Measurements from ENCODE around the gene ITCH. TPM values are rescaled to one million over a fixed set of nuclear protein-coding genes. Genes with fewer than 3 reads are reported as not detected.

ITCH gene
- total RNA-seq, 1 experiment from 2014 or later: 68.3 TPM

- CTCF ChIA-PET: interaction anchor here (0.6 to 0.9 kb wide), 3 partner anchors 17 to 93 kb away, joined by 3 read pairs; no protein-coding TSS in a partner anchor
- TF ChIP-seq CTCF (IDR thresholded peaks at IDR 0.05; ENCODE audit: unreplicated experiment): no peak
- no peak for DNase-seq (ENCODE audit: unreplicated experiment)
These were observed 180.5 kb downstream of the ITCH start for GRCh38 chr20:34543463-34544056.

GRCh38 chr20:34544109-34544796, 181.2 kb downstream of the ITCH start:
- Mint-ChIP-seq H3K4me3 (ENCODE audit: unreplicated experiment) (no peak overlapping the region), H3K27ac (ENCODE audit: low read depth, unreplicated experiment) (no peak overlapping the region), H3K36me3 (ENCODE audit: insufficient read depth, unreplicated experiment) (peaks cover 38% of the 10 kb centered on the region), H3K27me3 (ENCODE audit: insufficient read depth, unreplicated experiment) (no peaks in the 10 kb centered on the region), H3K9me3 (ENCODE audit: unreplicated experiment) (no peaks in the 10 kb centered on the region), H3K4me1 (ENCODE audit: insufficient read depth, unreplicated experiment) (peaks cover 6% of the 10 kb centered on the region)
- BruUV-seq (replicated peaks): no TSS peak
- ChIA-PET CTCF (interaction anchor here (0.6 to 0.9 kb wide), 4 partner anchors 17 to 417 kb away, joined by 3 to 4 read pairs (median 3); no protein-coding TSS in a partner anchor), POLR2A (interaction anchor here (0.5 to 1.3 kb wide), 3 partner anchors 13 to 927 kb away, joined by 3 to 4 read pairs (median 3); no protein-coding TSS in a partner anchor)
- intact Hi-C loops (cut with micrococcal nuclease): no loop called here
- no peak for DNase-seq (ENCODE audit: unreplicated experiment)
- no peak for TF ChIP-seq CTCF (IDR thresholded peaks at IDR 0.05; ENCODE audit: unreplicated experiment)

More at GRCh38 chr20:34543463-34544056, 180.5 kb downstream of the ITCH start:
- Mint-ChIP-seq H3K9me3 (ENCODE audit: unreplicated experiment) (no peaks in the 10 kb centered on the region), H3K27me3 (ENCODE audit: insufficient read depth, unreplicated experiment) (no peaks in the 10 kb centered on the region), H3K36me3 (ENCODE audit: insufficient read depth, unreplicated experiment) (peaks cover 45% of the 10 kb centered on the region), H3K4me1 (ENCODE audit: insufficient read depth, unreplicated experiment) (peaks cover 6% of the 10 kb centered on the region), H3K27ac (ENCODE audit: low read depth, unreplicated experiment) (no peak overlapping the region), H3K4me3 (ENCODE audit: unreplicated experiment) (no peak overlapping the region)
- intact Hi-C loops (cut with micrococcal nuclease): no loop called here
- no TSS peak for BruUV-seq (replicated peaks)
- POLR2A ChIA-PET: interaction anchor here (0.5 to 1.3 kb wide), 3 partner anchors 12 to 927 kb away, joined by 3 to 4 read pairs (median 3); no protein-coding TSS in a partner anchor

GRCh38 chr20:34546751-34547181, 183.7 kb downstream of the ITCH start:
- Mint-ChIP-seq H3K27ac (ENCODE audit: low read depth, unreplicated experiment) (no peak overlapping the region), H3K36me3 (ENCODE audit: insufficient read depth, unreplicated experiment) (peaks cover 13% of the 10 kb centered on the region), H3K4me1 (ENCODE audit: insufficient read depth, unreplicated experiment) (peaks cover 6% of the 10 kb centered on the region), H3K4me3 (ENCODE audit: unreplicated experiment) (no peak overlapping the region), H3K9me3 (ENCODE audit: unreplicated experiment) (no peaks in the 10 kb centered on the region), H3K27me3 (ENCODE audit: insufficient read depth, unreplicated experiment) (no peaks in the 10 kb centered on the region)
- DNase-seq (ENCODE audit: unreplicated experiment): no peak
- ChIA-PET CTCF (no interaction called here), POLR2A (interaction anchor here (1.2 kb wide), 1 partner anchor 21 kb away, joined by 3 read pairs; no protein-coding TSS in a partner anchor)
- intact Hi-C loops (cut with micrococcal nuclease): no loop called here
- BruUV-seq (replicated peaks): no TSS peak
- TF ChIP-seq CTCF (IDR thresholded peaks at IDR 0.05; ENCODE audit: unreplicated experiment): no peak
